Sigmoid colon (tissue), 4 donors: Measurements from ENCODE around the gene LAMB3.

Experiments used
- CTCF ChIP-seq, 4 experiments: fragments of 450-650 bp in 3 of 4; fragments of 200-600 bp in 1 of 4; IDR thresholded peaks; one replicate each; pipeline ENCODE4 v1.5.1; 2016 to 2019; ENCODE audit warnings: antibody characterized with exemption in 4 of 4, mild to moderate bottlenecking in 3 of 4, moderate library complexity in 2 of 4
- EP300 ChIP-seq, 4 donors: sonication (generic); formaldehyde crosslinking; IDR thresholded peaks; one replicate each; pipeline ENCODE4 v1.6.1; 2017; ENCODE audit warnings: antibody characterized with exemption in 4 of 4
- POLR2A ChIP-seq, 2 donors: fragments of 450-650 bp; IDR thresholded peaks; one replicate each; pipeline ENCODE4 v1.6.1; 2016; ENCODE audit warnings: antibody characterized with exemption in 2 of 2, mild to moderate bottlenecking in 2 of 2, moderate library complexity in 2 of 2
- POLR2AphosphoS5 ChIP-seq, 4 donors: sonication (generic); formaldehyde crosslinking; IDR thresholded peaks; one replicate each; pipeline ENCODE4 v1.6.1; 2017; ENCODE audit warnings: antibody characterized with exemption in 4 of 4

GRCh38 chr1:209614906-209615305, 37.3 kb downstream of the LAMB3 start:
- TF ChIP-seq CTCF (IDR thresholded peaks at IDR 0.05) (no peak), POLR2A (IDR thresholded peaks at IDR 0.05) (no peak), POLR2AphosphoS5 (IDR thresholded peaks at IDR 0.05) (no peak), EP300 (IDR thresholded peaks at IDR 0.05) (no peak)
